ENCODE results near the gene BROX.

DNA sequence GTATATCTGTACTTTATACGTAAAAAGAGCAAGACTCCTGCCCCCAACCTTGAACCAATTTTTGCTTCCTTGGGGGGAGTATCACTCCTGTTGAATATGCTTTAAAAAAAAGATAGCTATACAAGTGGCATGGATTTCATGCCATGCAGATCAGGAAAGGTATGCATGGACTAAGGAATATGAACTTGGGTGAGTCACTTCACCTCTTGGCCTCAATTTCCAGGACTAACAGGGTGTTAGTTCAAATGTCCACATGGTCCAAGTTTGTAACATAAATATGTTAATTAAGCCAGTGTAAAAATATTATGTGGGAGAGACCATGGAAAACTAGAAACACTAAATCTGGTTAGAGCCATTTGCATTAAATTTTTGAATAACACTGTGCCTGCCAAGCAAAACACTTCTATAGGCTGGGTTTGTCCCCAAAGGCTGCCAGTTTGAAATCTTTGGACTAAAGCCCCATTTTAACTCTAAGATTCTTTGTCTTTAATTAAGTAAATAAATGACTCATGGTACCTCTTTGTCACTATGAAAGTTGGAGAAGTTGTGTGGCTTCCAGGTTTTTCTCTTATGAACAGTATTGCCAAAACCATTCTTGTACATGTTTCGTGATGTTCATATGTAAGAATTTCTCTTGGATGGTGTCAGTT lies 57.7 kb downstream of the BROX start:
- TF ChIP-seq CTCF (IDR thresholded peaks at IDR 0.05; ENCODE audit: extremely low read depth in 1 of 2, insufficient read depth in 1 of 2, low read depth in 1 of 2, low read length in 2 of 2) (no peak), FOS (IDR thresholded peaks at IDR 0.05; ENCODE audit: borderline replicate concordance, insufficient read depth, low read length) (no peak), POLR2A (IDR thresholded peaks at IDR 0.05; ENCODE audit: low read depth, low read length) (no peak), JUN (IDR thresholded peaks at IDR 0.05; ENCODE audit: borderline replicate concordance, insufficient read depth, insufficient read length, low read depth) (no peak), MYC (IDR thresholded peaks at IDR 0.05; ENCODE audit: low read depth, low read length) (no peak), MAX (IDR thresholded peaks at IDR 0.05; ENCODE audit: insufficient read depth, insufficient read length) (no peak), POLR2AphosphoS5 (IDR thresholded peaks at IDR 0.05; ENCODE audit: insufficient read depth, low read depth, low read length) (no peak)

Measured in endothelial cell of umbilical vein (primary cell).